NCI-H1694 (cell line): ENCODE measurements around the gene SEMG1.

ENCODE experiments used
- DNase-seq: peaks from one replicate; lab custom pipeline; 2025; lab: John Stamatoyannopoulos, UW

The SEMG1 gene, protein sequence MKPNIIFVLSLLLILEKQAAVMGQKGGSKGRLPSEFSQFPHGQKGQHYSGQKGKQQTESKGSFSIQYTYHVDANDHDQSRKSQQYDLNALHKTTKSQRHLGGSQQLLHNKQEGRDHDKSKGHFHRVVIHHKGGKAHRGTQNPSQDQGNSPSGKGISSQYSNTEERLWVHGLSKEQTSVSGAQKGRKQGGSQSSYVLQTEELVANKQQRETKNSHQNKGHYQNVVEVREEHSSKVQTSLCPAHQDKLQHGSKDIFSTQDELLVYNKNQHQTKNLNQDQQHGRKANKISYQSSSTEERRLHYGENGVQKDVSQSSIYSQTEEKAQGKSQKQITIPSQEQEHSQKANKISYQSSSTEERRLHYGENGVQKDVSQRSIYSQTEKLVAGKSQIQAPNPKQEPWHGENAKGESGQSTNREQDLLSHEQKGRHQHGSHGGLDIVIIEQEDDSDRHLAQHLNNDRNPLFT

DNA sequence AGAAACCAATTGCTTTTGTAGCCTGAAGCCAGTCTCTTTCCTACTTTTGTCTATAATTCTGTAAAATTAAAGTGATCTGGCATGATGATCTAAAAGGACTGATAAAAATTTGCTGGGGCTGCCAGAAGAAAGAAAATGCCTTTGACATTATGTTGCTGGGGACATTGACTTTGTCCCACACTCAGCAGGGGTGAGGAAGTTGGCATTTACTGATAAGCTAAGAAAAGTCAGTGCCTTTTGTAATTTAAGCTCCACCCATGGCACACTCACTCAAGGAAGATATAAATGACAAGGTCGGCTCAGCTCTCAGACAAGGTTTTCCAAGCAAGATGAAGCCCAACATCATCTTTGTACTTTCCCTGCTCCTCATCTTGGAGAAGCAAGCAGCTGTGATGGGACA is at the start of gene SEMG1:
Gene SEMG1 (plus strand): TSS at position 309 of the 400 bp plus-strand sequence. CDS start 21 bp downstream, at position 330.
- no peak for DNase-seq

DNA sequence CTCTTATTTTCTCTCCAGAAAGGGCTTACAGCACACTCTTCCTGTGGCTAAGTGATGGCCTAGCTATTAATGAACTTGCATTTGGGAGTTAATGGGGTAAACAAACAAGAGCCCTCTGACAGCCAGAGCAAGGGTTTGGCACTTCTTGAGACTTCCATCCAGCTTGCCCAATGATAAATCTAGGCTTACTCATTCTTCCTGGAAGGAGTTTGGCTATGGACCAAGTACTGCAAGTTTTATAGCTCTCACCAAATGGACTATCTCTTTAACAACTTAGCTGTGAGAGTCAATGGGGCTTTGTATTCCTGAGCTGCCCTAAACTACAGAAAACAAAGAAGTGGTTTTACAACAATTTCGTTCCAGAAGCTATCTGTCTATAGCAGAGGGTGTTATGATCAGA is 48.9 kb upstream of the SEMG1 start:
- no peak for DNase-seq

DNA sequence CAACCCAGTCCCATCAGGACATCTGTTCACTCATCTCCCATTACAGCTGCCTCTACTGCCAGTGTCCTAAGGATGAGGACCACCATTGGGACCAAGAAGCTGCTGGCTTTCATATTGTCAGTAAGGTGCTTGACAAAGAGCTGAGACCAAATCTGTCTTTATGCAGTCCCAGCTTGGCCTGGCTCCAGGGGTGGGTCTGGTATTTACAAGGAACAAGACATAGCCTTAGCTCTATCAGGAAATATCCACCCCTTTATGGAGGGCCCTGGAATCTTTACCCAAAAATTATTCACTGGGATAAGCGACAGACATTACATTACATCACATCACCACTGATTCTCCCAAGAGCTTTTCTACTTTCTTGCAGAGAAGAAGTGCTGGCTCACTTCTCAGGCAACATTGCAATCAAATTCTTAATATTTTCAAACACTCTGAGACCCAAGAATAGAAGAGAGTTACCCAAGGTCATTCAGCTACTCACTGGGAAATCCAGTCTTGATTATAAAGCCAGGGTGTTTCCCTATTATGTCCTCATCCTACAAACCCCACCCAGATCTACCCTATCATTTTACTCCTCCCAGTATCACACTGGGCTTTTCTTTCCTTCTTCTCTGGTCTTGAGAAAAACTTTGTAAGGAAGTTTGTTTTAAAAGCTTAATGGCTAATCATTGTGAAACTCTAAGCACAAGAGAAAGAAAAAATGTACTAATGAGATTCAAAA is 43.6 kb upstream of the SEMG1 start:
- no peak for DNase-seq

DNA sequence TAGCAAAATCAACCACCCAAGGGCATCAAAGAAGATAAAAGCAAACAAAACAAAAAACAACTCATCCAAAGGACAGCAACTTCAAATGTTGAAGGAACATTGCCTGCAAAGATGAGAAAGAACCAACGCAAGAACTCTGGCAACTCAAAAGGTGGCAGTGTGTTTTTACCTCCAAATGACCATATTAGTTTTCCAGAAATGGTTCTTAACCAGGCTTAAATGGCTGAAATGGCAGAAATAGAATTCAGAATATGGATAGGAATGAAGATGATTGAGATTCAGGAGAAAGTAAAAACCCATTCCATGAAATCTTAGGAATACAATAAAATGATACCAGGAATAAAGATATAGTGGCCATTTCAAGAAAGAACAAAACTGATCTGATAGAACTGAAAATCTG is 41.9 kb upstream of the SEMG1 start:
- no peak for DNase-seq

DNA sequence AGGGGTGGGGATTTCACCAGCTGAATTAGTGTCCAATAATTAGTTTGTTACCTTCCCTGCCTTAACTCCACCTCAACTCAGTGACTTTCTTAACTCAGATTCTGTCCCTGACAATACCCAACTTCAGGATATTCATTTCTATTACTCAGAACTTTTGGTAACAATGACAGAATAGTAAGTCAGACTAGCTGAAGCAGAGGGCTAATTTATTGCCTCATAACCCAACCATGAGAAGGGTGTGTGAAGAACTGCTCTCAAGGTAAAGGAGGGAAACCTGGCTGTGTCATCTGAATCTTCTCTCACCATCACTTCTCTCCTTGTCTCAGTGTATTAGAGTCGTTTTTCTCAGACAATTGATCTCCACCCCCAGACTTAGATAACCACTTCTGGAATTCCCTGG is 33.3 kb upstream of the SEMG1 start:
- DNase-seq, result no peak

DNA sequence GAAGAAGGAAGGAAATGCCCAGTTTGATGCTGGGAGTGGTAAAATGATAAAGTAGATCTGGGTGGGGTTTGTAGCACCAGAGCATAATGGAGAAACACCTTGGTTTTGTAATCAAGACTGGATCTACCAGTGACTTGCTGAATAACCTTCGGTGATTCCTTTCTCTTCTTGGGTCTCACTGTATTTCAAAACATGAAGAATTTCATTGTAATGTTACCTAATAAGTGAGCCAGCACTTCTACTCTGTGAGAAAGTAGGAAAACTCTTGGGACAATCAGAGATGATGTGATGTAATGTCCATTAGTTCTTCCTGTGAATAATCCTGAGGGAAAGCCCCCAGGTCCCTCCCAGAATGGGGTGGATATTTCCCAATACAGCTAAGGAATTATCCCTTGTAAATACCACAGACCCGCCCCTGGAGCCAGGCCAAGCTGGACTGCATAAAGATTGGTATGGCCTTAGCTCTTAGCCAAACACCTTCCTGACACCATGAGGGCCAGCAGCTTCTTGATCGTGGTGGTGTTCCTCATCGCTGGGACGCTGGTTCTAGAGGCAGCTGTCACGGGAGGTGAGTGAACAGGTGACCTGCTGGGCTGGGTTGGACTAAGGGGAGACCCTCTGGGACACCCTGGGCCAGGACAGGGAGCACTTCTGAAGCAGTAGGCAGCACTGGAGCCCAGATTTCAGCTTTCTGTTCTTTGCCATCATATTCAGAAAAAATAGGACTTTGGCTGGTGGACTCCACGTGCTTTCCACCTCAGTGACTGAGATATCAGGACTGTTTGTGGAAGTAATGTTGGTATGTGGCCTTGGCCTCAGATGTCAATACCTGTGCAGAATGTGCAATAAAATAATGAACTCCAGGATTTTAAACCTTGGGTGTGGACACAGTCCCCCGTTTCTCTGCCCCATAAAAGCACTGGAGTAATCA is 32.1 kb upstream of the SEMG1 start, which contains the start of gene PI3:
Gene PI3 (plus strand): TSS at position 469 of the 931 bp plus-strand sequence. CDS start 21 bp downstream, at position 490.
- no peak for DNase-seq

DNA sequence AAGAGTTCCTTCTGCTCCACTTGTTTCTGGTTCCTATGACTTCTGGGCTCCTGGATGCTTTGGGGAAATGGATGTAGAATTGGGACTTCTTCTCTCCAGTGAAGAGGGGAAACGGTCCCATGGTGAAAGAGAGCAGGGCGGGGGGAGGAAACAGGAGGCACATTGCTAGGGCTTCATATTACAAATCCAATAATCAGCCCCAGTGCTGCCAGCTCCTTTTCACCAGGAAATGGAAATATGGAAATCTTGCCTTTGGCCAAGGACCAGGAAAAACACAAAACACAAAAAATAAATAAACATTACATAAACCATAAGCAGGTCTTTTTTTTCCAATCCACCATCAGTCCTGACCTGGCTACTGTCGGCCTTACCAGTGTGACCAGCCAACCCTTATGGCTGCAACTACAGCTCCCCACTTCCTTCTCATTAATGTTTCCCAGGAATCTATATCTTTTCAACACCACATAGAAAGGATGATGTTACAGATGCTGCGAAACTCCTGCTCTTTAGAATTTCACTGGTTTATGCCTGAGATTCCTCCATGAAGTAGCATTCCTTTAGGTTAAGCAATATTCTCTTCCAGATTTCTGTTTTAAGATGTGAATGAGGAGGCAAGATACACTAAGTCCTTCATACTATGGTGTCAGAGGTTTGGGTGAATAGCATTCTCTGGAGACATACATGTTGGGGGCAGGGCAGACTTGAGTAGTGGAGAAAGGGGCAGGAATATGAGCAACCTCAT is 30.1 kb upstream of the SEMG1 start:
- no peak for DNase-seq

DNA sequence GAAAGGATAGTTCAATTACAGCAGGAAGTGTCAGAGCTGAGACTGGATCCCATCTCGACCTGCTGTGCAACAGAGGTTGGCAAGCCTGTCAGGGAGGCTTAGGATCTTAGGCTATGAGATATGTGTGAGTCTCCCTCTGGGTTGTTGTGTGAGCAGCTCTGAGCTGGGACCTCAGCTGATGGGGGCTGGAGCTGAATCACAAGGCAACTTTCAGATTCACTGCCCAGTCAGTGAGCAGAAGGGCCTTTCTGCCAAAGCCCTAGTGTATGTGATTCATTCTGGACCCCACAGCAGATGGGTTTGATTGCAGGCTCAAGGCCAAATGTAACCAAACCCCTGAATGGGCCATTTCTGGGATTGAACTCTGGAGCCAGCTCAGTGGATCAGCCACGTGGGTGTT is 27.7 kb upstream of the SEMG1 start:
- DNase-seq, result no peak

DNA sequence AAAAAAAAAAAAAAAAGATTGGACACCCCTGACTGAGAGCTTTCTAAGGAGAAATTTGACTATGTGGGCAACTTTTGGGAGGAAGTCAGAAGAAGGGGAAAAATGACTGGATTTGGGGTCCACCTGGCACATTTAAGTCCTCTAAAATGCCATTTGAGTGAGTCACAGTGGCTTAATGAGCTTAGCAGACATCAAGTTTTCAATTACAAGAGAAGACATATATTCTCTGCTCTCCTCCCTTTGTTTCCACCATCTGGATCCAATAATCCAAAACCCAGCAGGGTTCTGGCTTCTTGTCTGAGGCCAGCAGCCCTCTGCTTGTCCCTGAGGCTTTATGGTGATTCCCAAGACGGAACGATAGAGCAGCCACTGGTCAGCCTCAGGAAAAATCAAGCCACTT is 25.2 kb upstream of the SEMG1 start:
- no peak for DNase-seq

DNA sequence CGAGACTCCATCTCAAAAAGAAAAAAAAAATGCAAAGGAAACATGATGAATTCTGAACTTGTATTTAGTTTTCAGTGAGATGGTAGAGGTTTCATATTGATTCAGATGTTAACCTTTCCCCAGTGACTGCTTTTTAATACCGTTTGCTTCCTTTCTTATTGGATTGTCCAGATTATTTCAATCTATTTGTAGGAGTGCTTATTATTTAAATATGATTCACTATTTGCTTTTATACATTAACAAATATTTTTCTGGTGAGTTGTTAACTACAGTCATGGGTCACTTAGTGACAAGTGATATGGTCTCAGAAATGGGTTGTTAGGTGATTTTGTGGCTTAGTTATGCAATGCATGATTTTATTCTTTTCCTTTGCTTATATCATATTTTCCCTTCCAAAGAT is 23.7 kb upstream of the SEMG1 start:
- no peak for DNase-seq

DNA sequence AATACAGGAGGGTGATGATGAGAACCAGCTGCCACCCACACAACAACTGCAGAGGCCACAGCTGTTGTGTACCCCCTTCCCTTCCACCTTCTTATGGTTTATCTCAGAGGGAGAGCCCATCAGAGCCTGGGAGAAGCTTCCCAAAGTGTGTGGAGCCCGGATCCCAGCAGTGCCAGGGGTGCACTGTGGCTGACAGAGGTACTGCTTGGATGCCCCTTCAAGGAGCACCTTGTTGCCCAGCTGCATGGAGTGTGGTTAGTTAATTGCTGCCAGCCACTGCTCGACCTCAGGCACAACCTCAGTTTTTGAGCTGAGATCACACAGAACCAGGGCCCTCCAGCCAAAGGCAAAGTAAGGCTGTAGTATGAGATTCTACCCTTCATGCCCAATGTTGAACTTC is 19.1 kb upstream of the SEMG1 start:
- DNase-seq, result no peak

DNA sequence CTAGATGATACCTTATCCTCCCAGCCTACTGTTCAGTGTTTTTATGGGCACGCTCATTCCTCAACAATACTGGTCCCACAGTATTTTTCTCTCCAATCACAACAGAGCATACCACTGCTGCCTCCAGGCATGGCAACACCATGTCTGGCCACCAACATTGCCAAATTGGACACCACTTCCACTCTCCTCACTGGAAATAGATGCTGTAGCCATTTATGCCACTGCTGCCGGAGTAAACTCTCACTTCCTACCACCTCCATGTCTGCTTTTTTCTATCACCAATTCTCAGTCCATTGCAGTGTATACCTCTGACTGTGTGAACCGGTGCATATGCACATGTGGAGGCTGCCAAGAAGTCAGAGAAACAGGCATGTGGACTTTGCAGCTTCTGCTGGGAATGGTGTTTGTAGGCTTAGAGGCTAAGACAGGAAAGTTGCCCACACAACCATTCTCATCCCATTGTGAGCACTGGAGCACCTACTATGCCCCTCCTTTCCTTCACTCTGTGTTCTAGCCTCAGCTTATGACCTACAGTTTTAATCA is 17.7 kb upstream of the SEMG1 start:
- no peak for DNase-seq

DNA sequence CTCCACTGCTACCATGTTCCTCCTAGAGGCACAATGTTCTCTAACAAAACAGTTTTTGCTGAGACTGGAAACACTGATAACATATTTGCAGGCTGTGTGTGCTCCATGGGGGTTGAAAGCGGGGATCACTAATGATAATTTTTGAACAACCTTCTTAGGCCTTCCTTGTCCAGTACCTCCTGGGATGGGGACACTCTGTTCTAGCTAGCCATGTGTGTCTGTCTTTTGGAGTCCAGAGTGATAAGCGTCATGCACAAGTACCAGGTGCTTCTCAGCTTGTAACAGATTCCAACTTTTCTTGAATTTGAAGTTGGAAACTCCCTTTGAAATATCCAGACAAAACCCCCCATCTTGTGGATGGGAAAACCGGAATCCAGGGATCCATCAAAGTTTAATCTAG is 17.0 kb upstream of the SEMG1 start:
- no peak for DNase-seq

DNA sequence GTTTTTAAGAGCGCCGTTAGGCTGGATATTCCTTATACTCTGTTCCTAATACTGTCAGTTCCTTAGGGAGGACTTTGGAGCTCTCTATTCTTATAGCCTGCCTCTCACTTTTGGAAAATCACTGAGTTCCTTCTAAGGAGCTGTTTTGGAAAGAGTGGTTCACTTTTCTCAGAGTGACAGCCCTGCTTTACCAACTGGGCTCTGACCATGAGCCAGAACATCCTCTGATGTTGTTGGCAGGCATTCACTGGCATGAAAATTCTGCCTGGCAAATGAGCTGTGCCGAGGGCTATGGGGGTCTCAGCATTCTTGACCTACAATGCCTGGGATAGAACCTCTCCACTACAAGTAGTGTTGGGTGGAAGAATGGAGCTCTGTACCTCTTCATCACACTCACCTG is 14.9 kb upstream of the SEMG1 start:
- no peak for DNase-seq

DNA sequence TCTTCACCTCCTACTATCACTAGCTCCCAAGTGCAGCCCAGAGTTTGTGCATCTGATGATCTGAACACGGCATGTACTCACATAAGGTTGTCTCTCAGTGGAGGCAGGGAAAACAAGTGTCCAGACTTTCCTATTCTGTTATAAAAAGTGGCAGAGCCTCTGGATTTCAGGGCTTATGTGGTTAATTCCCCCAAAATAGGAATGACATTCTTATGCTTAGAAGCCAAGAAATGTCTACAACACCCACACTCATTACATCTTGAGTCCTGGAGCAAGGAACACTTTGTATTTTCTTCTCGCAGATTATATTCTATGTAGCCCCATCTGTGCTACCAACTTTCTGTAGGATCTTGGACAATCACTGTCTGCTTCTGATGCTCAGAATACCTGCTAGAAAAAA is 13.5 kb upstream of the SEMG1 start:
- no peak for DNase-seq

DNA sequence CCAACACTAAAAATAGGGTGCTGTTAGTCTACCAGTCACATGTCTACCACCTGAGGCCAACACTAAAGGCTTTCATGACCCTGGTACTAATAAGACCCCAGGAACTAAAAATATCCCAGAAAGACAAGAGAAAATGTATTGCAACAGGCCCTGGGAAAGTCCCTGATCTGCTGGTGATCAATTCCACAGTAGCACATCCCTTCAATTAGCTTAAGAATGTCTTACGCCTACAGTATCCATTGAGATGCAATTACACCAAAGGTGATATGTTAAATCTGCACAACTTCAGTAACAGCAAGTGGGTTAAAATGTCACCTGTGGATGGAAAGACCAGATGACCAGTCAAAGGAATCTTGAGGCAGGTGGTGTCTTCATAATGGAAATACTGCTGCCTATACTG is 3.1 kb downstream of the SEMG1 start:
- no peak for DNase-seq

DNA sequence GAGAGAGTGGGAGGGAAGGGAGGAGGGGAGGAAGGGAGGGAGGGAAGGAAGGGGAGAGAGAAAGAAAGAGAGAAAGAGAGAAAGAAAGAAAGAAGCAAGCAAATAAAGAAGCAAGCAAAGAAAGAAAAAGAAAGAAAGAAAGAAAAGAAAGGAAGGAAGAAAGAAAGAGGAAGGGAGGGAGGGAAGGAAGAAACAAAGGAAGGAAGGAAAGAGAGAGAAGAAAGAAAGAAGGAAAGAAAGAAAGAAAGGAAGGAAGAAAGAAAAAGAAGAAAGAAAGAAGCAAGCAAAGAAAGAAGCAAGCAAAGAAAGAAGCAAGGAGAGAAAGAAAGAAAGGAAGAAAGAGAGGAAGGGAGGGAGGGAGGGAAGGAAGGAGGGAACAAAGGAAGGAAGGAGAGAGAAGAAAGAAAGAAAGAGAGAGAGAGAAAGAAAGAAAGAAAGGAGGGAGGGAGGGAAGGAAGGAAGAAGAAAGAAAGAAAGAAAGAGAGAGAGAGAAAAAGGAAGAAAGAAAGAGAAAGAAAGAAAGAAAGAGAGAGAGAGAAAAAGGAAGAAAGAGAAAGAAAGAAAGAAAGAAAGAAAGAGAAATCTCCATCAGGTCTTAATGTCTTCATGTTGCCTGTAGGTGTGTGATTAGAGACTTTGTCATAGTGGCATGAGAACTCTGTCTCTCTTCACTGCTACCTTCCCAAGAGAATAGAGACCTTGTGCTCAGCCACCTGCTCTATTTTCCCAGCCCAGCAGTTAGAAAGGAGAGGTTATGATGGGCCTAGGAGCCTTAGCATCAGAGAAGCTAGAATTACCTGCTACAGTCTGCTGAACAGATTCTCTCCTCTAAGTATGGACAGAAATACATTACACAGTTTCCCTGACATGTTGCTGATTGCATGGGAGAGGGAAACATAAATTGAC is 5.0 kb downstream of the SEMG1 start:
- DNase-seq, result no peak

DNA sequence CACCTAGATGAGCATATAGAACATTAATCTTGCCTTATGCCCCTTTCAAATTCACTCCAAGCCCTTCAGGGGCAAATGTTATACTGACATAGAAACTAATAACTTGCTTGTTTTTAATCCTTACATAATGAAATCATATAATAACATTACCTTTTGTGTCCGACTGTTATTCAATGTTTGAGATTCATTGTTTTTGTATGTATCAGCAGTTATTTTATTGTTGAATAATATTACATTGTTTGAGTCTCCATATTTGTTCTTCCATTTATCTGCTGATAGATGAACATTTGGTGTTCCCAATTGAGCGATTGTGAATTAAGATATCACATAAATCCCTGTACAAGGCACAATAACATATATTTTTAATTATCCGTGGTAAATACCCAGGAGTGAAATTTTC is 6.0 kb downstream of the SEMG1 start:
- DNase-seq, result no peak

DNA sequence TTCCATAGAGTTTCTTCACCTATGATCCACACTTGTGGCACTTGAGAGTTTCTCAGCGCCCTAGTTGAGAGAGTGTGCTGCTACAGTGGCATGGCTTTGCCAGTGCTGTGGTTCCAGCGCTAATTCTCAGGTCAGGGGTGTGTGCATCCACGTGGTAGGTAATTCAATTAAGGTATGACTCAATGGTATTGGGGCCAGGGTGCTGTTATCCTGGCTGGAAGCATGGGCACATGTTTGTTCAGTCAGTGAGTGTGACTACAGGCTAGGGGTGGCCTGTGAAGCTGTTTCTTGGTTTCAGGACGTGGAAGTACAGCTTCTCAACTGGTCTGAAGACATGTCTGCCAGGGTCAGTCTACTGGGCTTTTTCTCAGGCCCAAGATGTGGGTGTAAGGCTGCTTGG is 11.3 kb downstream of the SEMG1 start:
- no peak for DNase-seq

DNA sequence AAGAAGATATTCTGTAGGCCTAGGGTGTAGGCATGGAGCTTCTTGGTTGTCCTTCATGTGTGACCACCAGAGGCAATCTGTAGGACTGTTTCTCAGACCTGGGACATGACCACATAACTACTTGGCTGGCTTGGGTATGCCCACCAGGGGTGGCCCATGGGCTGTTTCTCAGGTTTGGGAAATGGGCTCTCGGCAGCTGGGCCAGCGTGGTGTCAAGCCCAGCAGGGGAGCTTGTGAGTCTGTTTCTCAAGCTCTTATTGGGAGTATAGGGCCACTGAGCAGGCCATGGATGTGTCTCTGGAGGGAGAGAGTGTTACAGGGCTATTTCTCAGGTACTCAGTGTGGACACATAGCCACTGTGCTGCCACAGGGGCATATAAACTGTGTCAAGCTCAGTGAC is 11.8 kb downstream of the SEMG1 start:
- no peak for DNase-seq
